Naive B cell (primary cell): ENCODE results near the gene PLTP. TPM values are rescaled to one million over a fixed set of nuclear protein-coding genes. Genes with fewer than 3 reads are reported as not detected.

ENCODE experiments used
- ATAC-seq, 2 donors: fragments of 150-1000 bp; cut with Tn5 transposase; 2 replicates each; pipeline ENCODE4 v1.10.0; 2021; ENCODE audit warnings: low read depth in 2 of 2, mild to moderate bottlenecking in 2 of 2, moderate library complexity in 2 of 2
- DNase-seq: peaks from one replicate; pipeline ENCODE4 v3.0.0; 2022
- H3K27ac Mint-ChIP-seq, 6 donors: one replicate each; pipeline ENCODE4 v1.8.0; 2020 to 2022; ENCODE audit warnings: mild to moderate bottlenecking in 6 of 6, mixed read lengths in 6 of 6, moderate library complexity in 5 of 6, inconsistent platforms in 2 of 6
- H3K27me3 Mint-ChIP-seq, 3 donors: one replicate each; pipeline ENCODE4 v1.8.0; 2021 to 2022; ENCODE audit warnings: mixed read lengths in 3 of 3, mild to moderate bottlenecking in 1 of 3
- H3K36me3 Mint-ChIP-seq, 2 donors: one replicate each; pipeline ENCODE4 v1.8.0; 2020 to 2022; ENCODE audit warnings: mixed read lengths in 2 of 2, inconsistent platforms in 1 of 2, mild to moderate bottlenecking in 1 of 2
- H3K4me1 Mint-ChIP-seq, 3 donors: one replicate each; pipeline ENCODE4 v1.8.0; 2020 to 2022; ENCODE audit warnings: mixed read lengths in 3 of 3, inconsistent platforms in 1 of 3, mild to moderate bottlenecking in 1 of 3, moderate library complexity in 1 of 3
- H3K4me3 Mint-ChIP-seq, 8 donors: one replicate each; pipeline ENCODE4 v1.8.0; 2020 to 2022; ENCODE audit warnings: mild to moderate bottlenecking in 8 of 8, mixed read lengths in 8 of 8, moderate library complexity in 8 of 8, inconsistent platforms in 2 of 8
- H3K9me3 Mint-ChIP-seq, 7 donors: one replicate each; pipeline ENCODE4 v1.8.0; 2020 to 2022; ENCODE audit warnings: mixed read lengths in 7 of 7, mild to moderate bottlenecking in 5 of 7, inconsistent platforms in 2 of 7, moderate library complexity in 1 of 7
- polyA plus RNA-seq, 6 donors: library from polyadenylated mRNA; unstranded; fragments of 300-500 nt; fragmentation: Illumina TruSeq; gene quantifications; one replicate each; pipeline ENCODE4 v1.2.3, GENCODE V29; 2021; ENCODE audit warnings: low read depth in 6 of 6

PLTP gene
- polyA plus RNA-seq, 6 donors from 2014 or later, result 0.66 to 10.2 (median 5.1) TPM

DNA sequence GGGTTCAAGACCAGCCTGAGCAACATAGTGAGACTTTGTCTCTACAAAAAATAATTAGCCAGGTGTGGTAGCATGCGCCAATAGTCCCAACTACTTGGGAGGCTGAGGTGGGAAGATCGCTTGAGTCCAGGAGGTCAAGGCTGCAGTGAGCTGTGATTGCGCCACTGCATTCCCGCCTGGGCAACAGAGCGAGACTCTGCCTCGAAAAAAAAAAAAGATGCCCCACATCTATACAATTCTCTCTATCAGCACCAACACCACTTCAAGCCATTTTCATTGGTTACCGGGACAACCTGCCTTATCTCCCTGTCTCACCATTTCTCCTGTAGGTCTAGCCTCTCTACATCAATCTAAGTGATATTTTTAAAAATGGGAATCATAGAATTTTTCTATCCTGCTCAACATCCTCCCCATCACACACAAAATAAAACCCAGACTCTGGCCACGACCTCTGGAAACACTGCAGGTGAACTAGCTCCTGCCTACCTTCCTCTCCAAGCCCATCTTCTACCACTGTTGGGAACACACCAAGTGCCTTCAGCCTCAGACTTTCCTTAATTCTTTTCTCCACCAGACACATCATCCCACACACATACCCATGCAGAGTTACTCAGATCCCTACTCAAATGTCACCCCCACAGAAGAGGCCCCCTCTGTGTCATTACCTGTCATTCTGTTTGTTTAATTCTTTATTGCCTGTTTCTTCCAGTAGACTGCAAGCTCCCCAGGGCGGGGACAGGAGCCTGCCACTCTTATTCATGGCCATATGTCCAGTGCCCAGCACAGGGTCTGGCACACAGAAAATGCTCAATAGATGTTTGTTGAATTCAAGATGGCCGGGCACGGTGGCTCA is 9.6 kb upstream of the PLTP start:
- peak overlapping the region in 1 of 6 donors; percentile 38 for H3K27ac Mint-ChIP-seq
- H3K4me1 Mint-ChIP-seq, result peaks cover 0 to 6% (median 4%) of the 10 kb centered on the region in 3 donors
- ATAC-seq, result no peak
- H3K9me3 Mint-ChIP-seq, result no peaks in the 10 kb centered on the region
- peaks cover 4 to 45% (median 32%) of the 10 kb centered on the region in 3 donors for H3K27me3 Mint-ChIP-seq
- no peak overlapping the region for H3K4me3 Mint-ChIP-seq
- no peak for DNase-seq
- H3K36me3 Mint-ChIP-seq, result no peaks in the 10 kb centered on the region

GRCh38 chr20:45920462-45921336 is 8.7 kb upstream of the PLTP start:
- DNase-seq, result no peak
- ATAC-seq, result no peak
- H3K27ac Mint-ChIP-seq, result peak overlapping the region in 1 of 6 donors; percentile 38
- H3K4me3 Mint-ChIP-seq, result peak overlapping the region in 1 of 8 donors; percentile 29
- H3K36me3 Mint-ChIP-seq, result no peaks in the 10 kb centered on the region
- H3K4me1 Mint-ChIP-seq, result peaks cover 0 to 6% (median 4%) of the 10 kb centered on the region in 3 donors
- peaks cover 4 to 54% (median 39%) of the 10 kb centered on the region in 3 donors for H3K27me3 Mint-ChIP-seq
- H3K9me3 Mint-ChIP-seq, result peaks cover 0 to 2% (median 0%) of the 10 kb centered on the region in 7 donors

GRCh38 chr20:45919542-45920399 is 7.8 kb upstream of the PLTP start:
- Mint-ChIP-seq H3K4me1 (peaks cover 0 to 6% (median 4%) of the 10 kb centered on the region in 3 donors), H3K4me3 (no peak overlapping the region), H3K27me3 (peaks cover 4 to 54% (median 39%) of the 10 kb centered on the region in 3 donors), H3K27ac (no peak overlapping the region), H3K36me3 (no peaks in the 10 kb centered on the region), H3K9me3 (peaks cover 0 to 2% (median 0%) of the 10 kb centered on the region in 7 donors)
- ATAC-seq (no peak), DNase-seq (no peak)

- Mint-ChIP-seq H3K27ac (peak overlapping the region in 1 of 6 donors; percentile 14), H3K9me3 (peaks cover 0 to 2% (median 0%) of the 10 kb centered on the region in 7 donors), H3K36me3 (no peaks in the 10 kb centered on the region), H3K4me1 (peaks cover 0 to 6% (median 4%) of the 10 kb centered on the region in 3 donors), H3K27me3 (peaks cover 10 to 62% (median 47%) of the 10 kb centered on the region in 3 donors), H3K4me3 (no peak overlapping the region)
- DNase-seq (no peak), ATAC-seq (no peak)
These were observed 7.0 kb upstream of the PLTP start for GRCh38 chr20:45918779-45919537.

- no peak overlapping the region for H3K4me3 Mint-ChIP-seq
- ATAC-seq (no peak), DNase-seq (no peak)
- peaks cover 10 to 62% (median 47%) of the 10 kb centered on the region in 3 donors for H3K27me3 Mint-ChIP-seq
- peaks cover 0 to 6% (median 4%) of the 10 kb centered on the region in 3 donors for H3K4me1 Mint-ChIP-seq
- no peaks in the 10 kb centered on the region for H3K36me3 Mint-ChIP-seq
- peaks cover 0 to 2% (median 0%) of the 10 kb centered on the region in 7 donors for H3K9me3 Mint-ChIP-seq
- no peak overlapping the region for H3K27ac Mint-ChIP-seq
These were observed 6.3 kb upstream of the PLTP start for GRCh38 chr20:45918182-45918737.

GRCh38 chr20:45917790-45918141 is 5.8 kb upstream of the PLTP start:
- H3K27ac Mint-ChIP-seq, result no peak overlapping the region
- ATAC-seq, result no peak

GRCh38 chr20:45913116-45913515 is 1.2 kb upstream of the PLTP start:
- Mint-ChIP-seq H3K9me3 (peaks cover 0 to 5% (median 0%) of the 10 kb centered on the region in 7 donors), H3K27ac (no peak overlapping the region), H3K4me3 (peak overlapping the region in 1 of 8 donors; percentile 44), H3K4me1 (peaks cover 12 to 21% (median 20%) of the 10 kb centered on the region in 3 donors), H3K27me3 (peaks cover 10 to 25% (median 18%) of the 10 kb centered on the region in 3 donors), H3K36me3 (no peaks in the 10 kb centered on the region)
- ATAC-seq, result no peak
- no peak for DNase-seq

More at GRCh38 chr20:45917790-45918141, 5.8 kb upstream of the PLTP start:
- H3K4me3 Mint-ChIP-seq, result no peak overlapping the region
- no peak for DNase-seq
- no peaks in the 10 kb centered on the region for H3K36me3 Mint-ChIP-seq
- peaks cover 10 to 61% (median 47%) of the 10 kb centered on the region in 3 donors for H3K27me3 Mint-ChIP-seq
- peaks cover 1 to 6% (median 4%) of the 10 kb centered on the region in 3 donors for H3K4me1 Mint-ChIP-seq
- peaks cover 0 to 2% (median 0%) of the 10 kb centered on the region in 7 donors for H3K9me3 Mint-ChIP-seq

DNA sequence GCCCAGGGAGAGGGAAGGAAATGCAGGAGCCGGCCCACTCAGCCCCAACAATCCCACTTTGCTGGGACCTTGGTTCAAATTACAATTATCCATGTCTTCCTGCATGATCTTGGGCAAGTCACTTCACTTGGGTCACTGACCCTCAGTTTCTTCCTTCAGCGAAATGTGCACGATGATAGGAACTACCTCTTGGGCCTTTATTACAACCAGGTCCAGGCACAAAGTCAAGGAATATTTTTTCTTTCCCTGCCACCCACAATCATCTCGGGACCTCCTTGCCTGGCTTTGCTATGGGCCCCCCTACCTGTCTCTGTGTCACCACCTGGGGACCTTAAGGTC is 358 bp upstream of the PLTP start:
- H3K9me3 Mint-ChIP-seq, result peaks cover 0 to 5% (median 0%) of the 10 kb centered on the region in 7 donors

GRCh38 chr20:45910670-45911485 is 1.1 kb downstream of the PLTP start:
- H3K4me1 Mint-ChIP-seq, result peaks cover 12 to 21% (median 20%) of the 10 kb centered on the region in 3 donors

More for the DNA sequence above, 358 bp upstream of the PLTP start:
- ATAC-seq (no peak), DNase-seq (no peak)
- peaks cover 12 to 21% (median 20%) of the 10 kb centered on the region in 3 donors for H3K4me1 Mint-ChIP-seq
- H3K4me3 Mint-ChIP-seq, result peak overlapping the region in 7 of 8 donors; percentile 49 to 94 (median 65)
- peaks cover 10 to 19% (median 18%) of the 10 kb centered on the region in 3 donors for H3K27me3 Mint-ChIP-seq
- no peaks in the 10 kb centered on the region for H3K36me3 Mint-ChIP-seq
- H3K27ac Mint-ChIP-seq, result no peak overlapping the region

GRCh38 chr20:45909817-45910669 is 1.9 kb downstream of the PLTP start:
- DNase-seq (no peak), ATAC-seq (no peak)
- H3K27ac Mint-ChIP-seq, result peak overlapping the region in 4 of 6 donors; percentile 56 to 88 (median 78)
- H3K36me3 Mint-ChIP-seq, result no peaks in the 10 kb centered on the region
- peaks cover 0 to 5% (median 0%) of the 10 kb centered on the region in 7 donors for H3K9me3 Mint-ChIP-seq
- H3K27me3 Mint-ChIP-seq, result peaks cover 8 to 10% (median 8%) of the 10 kb centered on the region in 3 donors
- peak overlapping the region; percentile 59 to 94 (median 85) for H3K4me3 Mint-ChIP-seq
- H3K4me1 Mint-ChIP-seq, result peaks cover 12 to 21% (median 20%) of the 10 kb centered on the region in 3 donors

More at GRCh38 chr20:45910670-45911485, 1.1 kb downstream of the PLTP start:
- DNase-seq, result peak; percentile 89
- H3K27ac Mint-ChIP-seq, result peak overlapping the region; percentile 56 to 88 (median 74)
- peaks cover 0 to 5% (median 0%) of the 10 kb centered on the region in 7 donors for H3K9me3 Mint-ChIP-seq
- peak overlapping the region; percentile 59 to 94 (median 85) for H3K4me3 Mint-ChIP-seq
- peak; percentile 88 for ATAC-seq
- H3K36me3 Mint-ChIP-seq, result no peaks in the 10 kb centered on the region
- H3K27me3 Mint-ChIP-seq, result peaks cover 8 to 10% (median 10%) of the 10 kb centered on the region in 3 donors
